Activated CD4-positive, alpha-beta memory T cell treated with anti-CD3 and anti-CD28 coated beads for 36 hours (primary cell): ENCODE measurements around the gene INS. TPM values are rescaled to one million over a fixed set of nuclear protein-coding genes. Genes with fewer than 3 reads are reported as not detected.

Source experiments
- CTCF ChIA-PET: fragments of 350-600 bp; sonication (Branson Sonifier 250); formaldehyde crosslinking; loops from one replicate; lab custom pipeline; 2021; ENCODE audit warnings: antibody characterized with exemption, inconsistent platforms; lab: Charles Lee
- POLR2A ChIA-PET: fragments of 350-600 bp; sonication (Branson Sonifier 250); formaldehyde crosslinking; loops from one replicate; lab custom pipeline; 2021; ENCODE audit warnings: antibody characterized with exemption; lab: Charles Lee
- DNase-seq: peaks from one replicate; pipeline ENCODE4 v3.0.0-alpha.2; 2020
- H3K27ac Mint-ChIP-seq: one replicate; pipeline ENCODE4 v1.8.0; 2021; ENCODE audit warnings: mixed read lengths
- H3K27me3 Mint-ChIP-seq: one replicate; pipeline ENCODE4 v1.8.0; 2021; ENCODE audit warnings: mixed read lengths
- H3K36me3 Mint-ChIP-seq: one replicate; pipeline ENCODE4 v1.8.0; 2021; ENCODE audit warnings: mixed read lengths
- H3K4me1 Mint-ChIP-seq: one replicate; pipeline ENCODE4 v1.8.0; 2021; ENCODE audit warnings: low read depth, mixed read lengths
- H3K4me3 Mint-ChIP-seq: one replicate; pipeline ENCODE4 v1.8.0; 2021; ENCODE audit warnings: mild to moderate bottlenecking, mixed read lengths
- H3K9me3 Mint-ChIP-seq: one replicate; pipeline ENCODE4 v1.8.0; 2021; ENCODE audit warnings: mixed read lengths
- intact Hi-C: fragments of 100-400 bp; cut with micrococcal nuclease; formaldehyde crosslinking; loops from one replicate; pipeline ENCODE4 v1.15.1; 2023
- total RNA-seq, 2 experiments: library from RNA; stranded (reverse); gene quantifications; one replicate each; pipeline ENCODE4 v1.2.3, GENCODE V29; 2021

Gene INS
- total RNA-seq, 2 experiments from 2014 or later = not detected

- CTCF ChIA-PET = no interaction called here
- intact Hi-C loops = no loop called here
Observed at GRCh38 chr11:2203440-2204259, 42.6 kb upstream of the INS start.

GRCh38 chr11:2202900-2203439 lies 42.0 kb upstream of the INS start:
- ChIA-PET POLR2A (no interaction called here), CTCF (no interaction called here)
- H3K4me1 Mint-ChIP-seq = no peaks in the 10 kb centered on the region
- H3K9me3 Mint-ChIP-seq = no peaks in the 10 kb centered on the region
- no peak overlapping the region for H3K27ac Mint-ChIP-seq
- intact Hi-C loops = no loop called here
- no peaks in the 10 kb centered on the region for H3K27me3 Mint-ChIP-seq
- no peaks in the 10 kb centered on the region for H3K36me3 Mint-ChIP-seq
- H3K4me3 Mint-ChIP-seq = no peak overlapping the region
- no peak for DNase-seq

More at GRCh38 chr11:2203440-2204259, 42.6 kb upstream of the INS start:
- Mint-ChIP-seq H3K36me3 (no peaks in the 10 kb centered on the region), H3K4me3 (no peak overlapping the region), H3K27ac (no peak overlapping the region), H3K27me3 (no peaks in the 10 kb centered on the region), H3K9me3 (no peaks in the 10 kb centered on the region), H3K4me1 (no peaks in the 10 kb centered on the region)
- DNase-seq = no peak
- POLR2A ChIA-PET = no interaction called here

GRCh38 chr11:2202071-2202899 lies 41.3 kb upstream of the INS start:
- Mint-ChIP-seq H3K4me1 (no peaks in the 10 kb centered on the region), H3K36me3 (no peaks in the 10 kb centered on the region), H3K27ac (no peak overlapping the region), H3K9me3 (no peaks in the 10 kb centered on the region), H3K4me3 (no peak overlapping the region), H3K27me3 (no peaks in the 10 kb centered on the region)
- no peak for DNase-seq
- POLR2A ChIA-PET = no interaction called here
- CTCF ChIA-PET = interaction anchor here (1.2 to 5.4 kb wide), 3 partner anchors 96 to 218 kb away, joined by 3 to 54 read pairs (median 10); partner anchors contain the start of genes C11orf21 and TSPAN32
- intact Hi-C loops = no loop called here

DNA sequence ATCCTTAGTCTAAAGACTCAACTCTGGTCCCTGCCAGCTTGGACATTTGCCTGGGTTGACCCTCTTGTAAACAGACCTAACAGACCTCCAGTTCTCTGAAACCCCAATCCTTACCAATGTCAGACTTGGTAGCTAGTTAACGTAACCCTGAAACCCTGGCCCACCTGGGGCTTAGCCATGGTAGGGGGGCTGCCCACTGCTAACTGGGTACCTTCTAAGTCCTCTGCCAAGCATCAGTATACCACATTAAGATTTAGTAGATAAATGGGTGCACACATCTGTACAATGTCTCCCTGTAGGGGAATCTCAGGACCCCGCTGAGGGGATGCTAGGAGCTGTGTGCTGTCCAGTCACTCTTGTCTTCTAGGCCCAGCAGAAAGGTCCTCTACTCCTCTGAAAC lies 40.5 kb upstream of the INS start:
- Mint-ChIP-seq H3K4me3 (no peak overlapping the region), H3K36me3 (no peaks in the 10 kb centered on the region), H3K9me3 (no peaks in the 10 kb centered on the region), H3K4me1 (peaks cover 2% of the 10 kb centered on the region), H3K27ac (no peak overlapping the region), H3K27me3 (no peaks in the 10 kb centered on the region)
- POLR2A ChIA-PET = no interaction called here
- DNase-seq = no peak
- intact Hi-C loops = no loop called here
- CTCF ChIA-PET = interaction anchor here (1.2 to 5.4 kb wide), 4 partner anchors 50 to 219 kb away, joined by 3 to 54 read pairs (median 6); partner anchors contain the start of genes C11orf21 and TSPAN32

GRCh38 chr11:2200957-2201519 lies 40.0 kb upstream of the INS start:
- intact Hi-C loops = no loop called here
- Mint-ChIP-seq H3K27me3 (no peaks in the 10 kb centered on the region), H3K4me3 (no peak overlapping the region), H3K4me1 (peaks cover 2% of the 10 kb centered on the region), H3K9me3 (no peaks in the 10 kb centered on the region), H3K27ac (no peak overlapping the region), H3K36me3 (no peaks in the 10 kb centered on the region)
- DNase-seq = no peak
- CTCF ChIA-PET = interaction anchor here (0.7 to 5.4 kb wide), 5 partner anchors 32 to 220 kb away, joined by 3 to 54 read pairs (median 3); partner anchors contain the start of genes C11orf21 and TSPAN32
- POLR2A ChIA-PET = no interaction called here

DNA sequence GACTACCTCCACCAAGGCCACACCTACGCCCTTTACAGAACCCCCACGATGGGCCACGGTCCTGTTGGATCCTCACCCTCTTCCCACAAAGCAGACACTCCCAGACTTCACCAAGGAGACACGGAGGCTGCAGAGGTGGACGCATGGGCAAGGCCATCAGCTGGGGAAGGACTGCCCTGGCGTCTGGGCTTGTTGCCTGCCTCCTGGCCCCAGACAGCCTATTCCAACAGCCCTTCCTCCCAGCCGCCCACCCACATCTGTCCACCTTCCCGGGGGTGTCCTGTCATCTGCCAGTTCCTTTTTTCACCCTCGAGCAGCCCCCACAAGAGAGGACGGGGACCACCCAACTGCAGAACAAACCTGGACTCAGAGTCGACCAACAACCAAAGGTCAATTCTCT lies 39.5 kb upstream of the INS start:
- ChIA-PET CTCF (interaction anchor here (0.7 to 5.4 kb wide), 5 partner anchors 29 to 220 kb away, joined by 3 to 54 read pairs (median 3); partner anchors contain the start of genes C11orf21 and TSPAN32), POLR2A (no interaction called here)
- H3K27me3 Mint-ChIP-seq = no peaks in the 10 kb centered on the region
- intact Hi-C loops = no loop called here
- H3K36me3 Mint-ChIP-seq = no peaks in the 10 kb centered on the region
- no peak overlapping the region for H3K4me3 Mint-ChIP-seq
- DNase-seq = no peak
- peaks cover 2% of the 10 kb centered on the region for H3K4me1 Mint-ChIP-seq
- H3K27ac Mint-ChIP-seq = no peak overlapping the region
- no peaks in the 10 kb centered on the region for H3K9me3 Mint-ChIP-seq

DNA sequence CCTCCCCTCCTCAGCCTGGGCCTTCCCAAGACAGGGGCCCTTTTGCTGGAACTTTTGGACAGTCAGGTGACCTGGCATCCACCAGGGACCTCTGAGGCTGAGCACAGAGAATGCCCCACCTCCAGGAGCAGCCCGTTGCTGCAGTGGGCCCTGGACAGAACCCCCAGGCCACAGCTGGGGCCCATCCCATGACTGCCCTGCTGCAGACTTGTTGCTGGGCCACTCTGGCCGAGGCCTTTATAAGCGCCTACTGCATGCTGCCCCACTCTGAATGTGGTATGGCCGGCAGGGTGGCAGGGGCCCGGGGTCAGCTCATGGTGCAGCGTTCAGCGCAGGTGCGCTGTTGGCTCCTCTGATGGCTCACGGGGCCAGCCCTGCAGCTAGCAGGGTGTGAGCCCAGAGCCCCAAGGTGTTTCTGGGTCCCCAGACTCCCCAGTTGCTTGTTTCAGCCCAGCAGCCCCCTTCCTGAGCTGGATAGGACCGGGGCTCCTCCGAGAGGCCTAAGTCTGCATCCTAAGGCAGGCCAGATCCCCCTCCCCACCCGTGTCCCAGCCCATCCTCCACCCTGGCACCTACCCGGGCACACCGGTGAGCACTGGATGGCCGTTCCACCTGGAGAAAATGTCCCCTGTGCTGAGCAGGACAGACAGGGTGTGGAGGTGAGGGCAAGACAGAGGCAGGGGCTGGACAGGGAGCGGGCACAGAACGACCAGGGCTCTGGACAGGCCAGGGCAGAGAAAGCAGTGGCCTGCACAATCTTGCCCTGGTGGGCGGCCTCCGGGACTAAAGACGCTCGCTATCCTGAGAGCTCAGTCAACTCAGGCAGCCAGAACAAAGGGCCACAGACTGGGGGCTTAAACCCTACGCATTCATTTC lies 38.7 kb upstream of the INS start:
- Mint-ChIP-seq H3K4me1 (peaks cover 2% of the 10 kb centered on the region), H3K27ac (no peak overlapping the region), H3K27me3 (no peaks in the 10 kb centered on the region), H3K4me3 (no peak overlapping the region), H3K9me3 (no peaks in the 10 kb centered on the region), H3K36me3 (no peaks in the 10 kb centered on the region)
- POLR2A ChIA-PET = no interaction called here
- no peak for DNase-seq
- CTCF ChIA-PET = interaction anchor here (0.8 to 5.4 kb wide), 5 partner anchors 28 to 221 kb away, joined by 3 to 54 read pairs (median 13); partner anchors contain the start of genes C11orf21 and TSPAN32
- intact Hi-C loops = loop anchor here (10.0 kb wide), 1 partner anchor 325 kb away; no protein-coding TSS in a partner anchor

DNA sequence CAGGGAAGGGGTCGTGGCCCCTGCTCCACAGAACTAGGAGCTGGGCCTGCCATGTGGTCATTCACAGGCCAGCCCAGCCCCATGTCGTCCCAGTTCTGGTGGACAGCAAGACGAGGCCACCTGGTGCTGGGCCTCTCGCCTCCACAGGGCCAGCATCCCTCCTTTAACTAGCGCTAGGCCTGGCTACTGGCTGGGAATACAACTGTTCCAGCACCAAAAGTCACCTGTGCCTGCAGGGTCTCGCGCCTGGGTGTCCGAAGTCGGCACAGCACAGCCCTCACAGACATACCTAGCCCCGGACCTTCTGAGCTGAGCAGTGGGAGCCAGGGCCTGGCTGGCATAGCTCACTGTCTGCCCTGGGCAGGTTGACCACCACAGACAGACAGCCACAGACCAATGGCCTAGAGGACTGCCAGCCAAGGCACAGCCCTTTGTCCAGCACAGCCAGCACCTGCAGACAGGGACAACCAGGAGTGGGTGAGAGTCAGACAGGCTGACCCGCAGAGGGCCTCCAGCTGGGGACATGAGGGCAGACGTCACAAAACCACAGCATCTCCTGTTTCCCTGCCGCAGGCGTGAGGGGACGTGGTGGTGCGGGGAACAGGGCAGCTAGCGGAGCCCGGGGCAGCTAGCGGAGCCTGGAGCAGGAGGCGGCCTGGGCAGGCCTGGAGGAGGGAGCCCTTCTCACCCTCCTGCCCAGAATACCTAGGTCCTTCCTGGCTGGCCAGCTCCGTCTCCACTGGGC lies 37.8 kb upstream of the INS start:
- intact Hi-C loops = loop anchor here (10.0 kb wide), 1 partner anchor 326 kb away; no protein-coding TSS in a partner anchor
- DNase-seq = no peak
- Mint-ChIP-seq H3K36me3 (no peaks in the 10 kb centered on the region), H3K27ac (no peak overlapping the region), H3K4me1 (peaks cover 2% of the 10 kb centered on the region), H3K4me3 (no peak overlapping the region), H3K27me3 (no peaks in the 10 kb centered on the region), H3K9me3 (no peaks in the 10 kb centered on the region)
- POLR2A ChIA-PET = no interaction called here
- CTCF ChIA-PET = interaction anchor here (1.1 to 5.4 kb wide), 6 partner anchors 28 to 222 kb away, joined by 3 to 54 read pairs (median 12); partner anchors contain the start of genes C11orf21, CD81 and TSPAN32

- H3K9me3 Mint-ChIP-seq = no peaks in the 10 kb centered on the region
- CTCF ChIA-PET = interaction anchor here (0.7 to 5.4 kb wide), 10 partner anchors 12 to 334 kb away, joined by 3 to 54 read pairs (median 4); partner anchors contain the start of genes C11orf21, CD81 and TSPAN32
- H3K27ac Mint-ChIP-seq = no peak overlapping the region
- POLR2A ChIA-PET = no interaction called here
- peaks cover 2% of the 10 kb centered on the region for H3K4me1 Mint-ChIP-seq
- intact Hi-C loops = loop anchor here (1.0 to 10.0 kb wide), 4 partner anchors 101 to 327 kb away; no protein-coding TSS in a partner anchor
- H3K4me3 Mint-ChIP-seq = no peak overlapping the region
- no peaks in the 10 kb centered on the region for H3K27me3 Mint-ChIP-seq
- no peaks in the 10 kb centered on the region for H3K36me3 Mint-ChIP-seq
- no peak for DNase-seq
Observed at GRCh38 chr11:2197771-2198520, 36.9 kb upstream of the INS start.
